ENCODE data around the gene TFCP2. TPM values are rescaled to one million over a fixed set of nuclear protein-coding genes. Genes with fewer than 3 reads are reported as not detected.

TFCP2 gene
- total and polyA plus RNA-seq, 2 experiments from 2014 or later: 9.0 to 12.4 TPM

DNA sequence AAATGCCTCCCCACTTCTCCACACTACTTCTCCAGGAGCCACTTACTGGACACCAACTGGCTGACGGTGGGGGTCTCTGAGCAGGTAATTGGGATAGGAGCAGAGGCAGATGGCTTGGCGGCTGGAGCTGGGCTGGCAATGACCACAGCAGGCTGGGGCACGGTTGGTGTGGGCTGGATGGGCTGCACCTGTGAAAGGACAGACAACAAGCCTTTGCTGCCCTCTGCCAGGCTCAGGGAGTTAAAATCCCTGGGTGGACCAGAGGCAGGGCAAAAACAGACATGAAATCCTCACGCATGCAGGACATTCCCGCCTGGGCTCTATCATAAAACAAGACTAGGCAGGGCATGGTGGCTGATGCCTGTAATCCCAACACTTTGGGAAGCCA is 19.3 kb upstream of the TFCP2 start:
- H3K4me3 ChIP-seq: no peak overlapping the region
- no peak overlapping the region for H3K27ac ChIP-seq
- no peaks in the 10 kb centered on the region for H3K79me2 ChIP-seq (ENCODE audit: insufficient read depth)
- H3K4me1 ChIP-seq (ENCODE audit: insufficient read depth): no peaks in the 10 kb centered on the region
- H3K9me2 ChIP-seq (ENCODE audit: insufficient read depth): no peaks in the 10 kb centered on the region
- no peaks in the 10 kb centered on the region for H3K36me3 ChIP-seq (ENCODE audit: low read depth)
- no peak for DNase-seq
- no peaks in the 10 kb centered on the region for H3F3A ChIP-seq (ENCODE audit: insufficient read depth)
- no peaks in the 10 kb centered on the region for H3K9me3 ChIP-seq (ENCODE audit: low read depth)
- H4K20me1 ChIP-seq (ENCODE audit: insufficient read depth): no peaks in the 10 kb centered on the region
- no peak overlapping the region for H3K9ac ChIP-seq
- WGBS, 2 experiments (ENCODE audit: low coverage in 1 of 2, low lambda C conversion rate in 2 of 2, missing lambda C conversion rate in 2 of 2): 88 to 91% methylated on average over 5 of the region's 5 CpGs
- in situ Hi-C loops (cut with MboI): no loop called here
- H3K27me3 ChIP-seq (replicated peaks; ENCODE audit: insufficient read depth): no peaks in the 10 kb centered on the region
- no peak for TF ChIP-seq EZH2 (IDR thresholded peaks at IDR 0.05; ENCODE audit: insufficient read depth, poor library complexity, severe bottlenecking)
- TF ChIP-seq EZH2phosphoT487 (IDR thresholded peaks at IDR 0.05; ENCODE audit: insufficient read depth, low read depth): no peak
- H2AFZ ChIP-seq: no peak overlapping the region
- no peak overlapping the region for H3K4me2 ChIP-seq (ENCODE audit: unreplicated experiment)

DNA sequence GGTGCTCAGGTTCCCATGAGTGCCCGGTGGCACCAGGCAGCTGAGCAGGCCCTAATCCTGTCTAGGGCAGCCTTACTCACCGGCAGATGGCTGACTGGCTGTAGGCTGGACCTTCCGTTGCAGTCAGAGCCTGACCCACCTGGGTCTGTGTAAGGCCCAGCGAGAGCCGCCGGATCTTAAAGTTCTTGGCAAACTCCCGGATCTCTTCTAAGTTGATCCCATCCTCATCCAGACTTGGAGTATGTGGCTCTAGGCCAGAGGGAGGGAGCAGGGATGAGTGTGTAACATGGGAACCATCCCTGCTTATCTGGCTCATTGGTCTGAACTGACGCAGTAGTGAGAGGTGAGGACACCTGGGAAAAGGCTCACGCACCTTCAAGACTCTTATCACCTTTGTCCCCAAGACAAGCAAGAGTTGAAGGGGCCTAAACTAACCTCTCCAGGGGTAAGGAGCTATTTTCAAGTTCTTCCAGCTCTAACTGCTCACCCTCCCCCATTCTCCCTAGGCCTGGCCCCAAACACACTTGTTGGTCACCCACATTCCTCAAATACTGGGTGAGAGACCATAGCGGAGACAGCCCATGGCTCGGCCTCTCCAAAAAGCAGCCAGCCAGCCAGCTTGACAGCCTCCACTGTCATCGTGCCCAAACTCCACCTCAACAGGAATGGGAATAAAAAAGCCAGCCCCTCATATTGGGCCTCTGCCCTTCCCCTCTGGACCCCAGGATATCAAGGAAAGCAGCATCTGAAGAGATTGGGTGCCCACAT is 18.8 kb upstream of the TFCP2 start:
- no peak for DNase-seq
- H3K4me2 ChIP-seq (ENCODE audit: unreplicated experiment): no peak overlapping the region
- H3K4me1 ChIP-seq (ENCODE audit: insufficient read depth): no peaks in the 10 kb centered on the region
- H3K36me3 ChIP-seq (ENCODE audit: low read depth): no peaks in the 10 kb centered on the region
- H2AFZ ChIP-seq: no peak overlapping the region
- no peak for TF ChIP-seq EZH2 (IDR thresholded peaks at IDR 0.05; ENCODE audit: insufficient read depth, poor library complexity, severe bottlenecking)
- TF ChIP-seq EZH2phosphoT487 (IDR thresholded peaks at IDR 0.05; ENCODE audit: insufficient read depth, low read depth): no peak
- no peak overlapping the region for H3K27ac ChIP-seq
- no peaks in the 10 kb centered on the region for H3K79me2 ChIP-seq (ENCODE audit: insufficient read depth)
- H3K27me3 ChIP-seq (replicated peaks; ENCODE audit: insufficient read depth): no peaks in the 10 kb centered on the region
- no peaks in the 10 kb centered on the region for H3K9me2 ChIP-seq (ENCODE audit: insufficient read depth)
- H3K9ac ChIP-seq: no peak overlapping the region
- H4K20me1 ChIP-seq (ENCODE audit: insufficient read depth): no peaks in the 10 kb centered on the region
- in situ Hi-C loops (cut with MboI): no loop called here
- no peak overlapping the region for H3K4me3 ChIP-seq
- no peaks in the 10 kb centered on the region for H3F3A ChIP-seq (ENCODE audit: insufficient read depth)
- whole genome bisulfite sequencing, 2 experiments (ENCODE audit: low coverage in 1 of 2, low lambda C conversion rate in 2 of 2, missing lambda C conversion rate in 2 of 2): 86% methylated on average over 12 of the region's 12 CpGs
- no peaks in the 10 kb centered on the region for H3K9me3 ChIP-seq (ENCODE audit: low read depth)

DNA sequence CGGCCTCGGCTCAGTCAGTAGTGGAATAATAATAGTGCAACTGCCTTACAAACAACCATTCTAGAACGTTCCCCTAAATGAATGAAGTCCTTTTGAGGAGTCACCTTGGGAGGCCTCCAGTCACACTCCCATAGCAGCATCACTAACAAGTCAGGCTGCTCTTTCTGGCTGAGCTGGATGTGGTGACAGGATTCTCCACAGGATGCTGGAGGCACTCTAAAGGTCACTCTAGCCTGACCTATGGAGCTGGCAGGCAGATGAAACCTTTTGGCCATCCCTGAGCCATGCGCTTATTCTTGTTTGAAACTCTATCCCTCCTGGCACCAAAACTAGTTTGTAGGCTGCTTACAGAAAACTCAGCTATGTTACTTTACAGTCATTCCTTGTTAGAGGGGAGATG is 17.9 kb upstream of the TFCP2 start:
- Histone ChIP-seq H3K27me3 (replicated peaks; ENCODE audit: insufficient read depth) (no peaks in the 10 kb centered on the region), H3K9me3 (ENCODE audit: low read depth) (no peaks in the 10 kb centered on the region), H4K20me1 (ENCODE audit: insufficient read depth) (no peaks in the 10 kb centered on the region), H3K4me1 (ENCODE audit: insufficient read depth) (no peaks in the 10 kb centered on the region), H3K9ac (no peak overlapping the region), H3F3A (ENCODE audit: insufficient read depth) (no peaks in the 10 kb centered on the region), H3K36me3 (ENCODE audit: low read depth) (no peaks in the 10 kb centered on the region), H3K4me3 (no peak overlapping the region), H3K9me2 (ENCODE audit: insufficient read depth) (no peaks in the 10 kb centered on the region), H3K4me2 (ENCODE audit: unreplicated experiment) (no peak overlapping the region), H3K27ac (no peak overlapping the region), H2AFZ (no peak overlapping the region), H3K79me2 (ENCODE audit: insufficient read depth) (no peaks in the 10 kb centered on the region)
- no peak for DNase-seq
- no peak for TF ChIP-seq EZH2 (IDR thresholded peaks at IDR 0.05; ENCODE audit: insufficient read depth, poor library complexity, severe bottlenecking)
- no peak for TF ChIP-seq EZH2phosphoT487 (IDR thresholded peaks at IDR 0.05; ENCODE audit: insufficient read depth, low read depth)
- 69% methylated on average over 4 of the region's 4 CpGs for WGBS, 2 experiments (ENCODE audit: low coverage in 1 of 2, low lambda C conversion rate in 2 of 2, missing lambda C conversion rate in 2 of 2)
- in situ Hi-C loops (cut with MboI): no loop called here

DNA sequence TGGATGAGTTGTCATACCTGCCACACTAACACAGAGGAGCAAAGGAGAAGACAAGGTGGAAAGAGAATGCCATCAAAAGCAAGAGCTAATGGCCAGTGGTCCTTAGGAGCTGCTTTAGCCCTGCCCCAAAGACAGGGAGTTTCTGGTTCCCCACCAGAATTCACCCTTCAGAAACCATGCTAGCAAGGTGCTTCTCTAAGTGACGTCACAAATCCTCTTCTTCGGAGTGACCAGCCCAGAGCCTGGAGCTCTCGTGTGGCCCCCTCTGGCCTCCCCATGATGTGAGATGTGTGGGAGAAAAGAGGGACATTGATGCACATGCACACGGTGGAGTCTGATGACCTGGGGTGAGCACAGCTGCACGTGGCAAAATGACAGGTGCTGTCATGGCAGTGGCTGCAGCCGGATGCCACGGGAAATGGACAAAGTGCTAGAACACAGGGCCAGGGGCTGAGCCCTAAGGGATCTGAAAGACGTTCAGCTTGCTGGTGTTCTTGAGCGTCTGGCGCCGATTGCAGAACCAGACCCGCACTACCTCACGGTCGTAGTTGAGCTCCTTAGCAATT is 16.9 kb upstream of the TFCP2 start:
- WGBS, 2 experiments (ENCODE audit: low coverage in 1 of 2, low lambda C conversion rate in 2 of 2, missing lambda C conversion rate in 2 of 2): 82 to 83% methylated on average over 14 of the region's 14 CpGs
- Histone ChIP-seq H3K27me3 (replicated peaks; ENCODE audit: insufficient read depth) (no peaks in the 10 kb centered on the region), H3F3A (ENCODE audit: insufficient read depth) (no peaks in the 10 kb centered on the region), H3K27ac (no peak overlapping the region), H4K20me1 (ENCODE audit: insufficient read depth) (no peaks in the 10 kb centered on the region), H3K9ac (no peak overlapping the region), H2AFZ (no peak overlapping the region), H3K4me3 (no peak overlapping the region), H3K9me3 (ENCODE audit: low read depth) (no peaks in the 10 kb centered on the region), H3K9me2 (ENCODE audit: insufficient read depth) (no peaks in the 10 kb centered on the region), H3K4me1 (ENCODE audit: insufficient read depth) (no peaks in the 10 kb centered on the region), H3K36me3 (ENCODE audit: low read depth) (no peaks in the 10 kb centered on the region), H3K79me2 (ENCODE audit: insufficient read depth) (no peaks in the 10 kb centered on the region), H3K4me2 (ENCODE audit: unreplicated experiment) (no peak overlapping the region)
- no peak for DNase-seq
- TF ChIP-seq EZH2phosphoT487 (IDR thresholded peaks at IDR 0.05; ENCODE audit: insufficient read depth, low read depth) (no peak), EZH2 (IDR thresholded peaks at IDR 0.05; ENCODE audit: insufficient read depth, poor library complexity, severe bottlenecking) (no peak)
- in situ Hi-C loops (cut with MboI): no loop called here
